Heart left ventricle (tissue), 13 donors: Measurements from ENCODE around the gene LIMK2.

ENCODE experiments used
- CTCF ChIP-seq, 12 donors: fragments of 200-600 bp; sonication (generic) in 4 of 12; IDR thresholded peaks; one replicate each; pipeline versions ENCODE4 v1.5.0 to v1.8.0; 2018 to 2022; ENCODE audit warnings: antibody characterized with exemption in 12 of 12, mild to moderate bottlenecking in 5 of 12
- POLR2A ChIP-seq, 2 donors: fragments of 450-650 bp; IDR thresholded peaks; one replicate each; pipeline ENCODE4 v1.6.1; 2017; ENCODE audit warnings: antibody characterized with exemption in 2 of 2, mild to moderate bottlenecking in 2 of 2, moderate library complexity in 2 of 2
- donor health status: ischemic (EF 13 %, LVEDD 7.1; RV severe dilation, severe dysfunction).
- donor health status: DM: no; HTN: yes; CAD: no.
- donor health status: DM: no; HTN: no; CAD: no.
- donor health status: ischemic (EF 25% LVEDD 6.9; RV normal size, moderate dysfunction).
- donor health status: ischemic (EF 25% LVEDD 5.7; RV mildly dilated, moderate dysfunction).
- donor health status: ischemic (EF 35%, LVEDD 5.7; RV mildly dilated, moderate dysfunction).
- donor health status: nonischemic (EF 11% LVEDD 7.7; RV severe dilation, severe dysfunction).
- donor health status: DM: yes; HTN: yes; CAD: no.
- donor health status: PGD.
- donor health status: ischemic (EF 29% LVEDD 5.4; RV normal size, mild dysfunction).
- donor health status: nonischemic (EF 23%, LVEDD 6.1; RV moderate dilation, normal function).

GRCh38 chr22:31279821-31280505 lies 67.9 kb downstream of the LIMK2 start:
- TF ChIP-seq CTCF (IDR thresholded peaks at IDR 0.05) (no peak), POLR2A (IDR thresholded peaks at IDR 0.05) (no peak)
